22Rv1 (cell line): ENCODE measurements around the gene MFSD6L.

Experiments used
- ZFX ChIP-seq: fragments of 450-650 bp; IDR thresholded peaks from 2 replicates; pipeline ENCODE4 v1.6.1; 2017; ENCODE audit warnings: antibody characterized with exemption, borderline replicate concordance
- TF ChIP-seq, protein P1 (sequence below): fragments of 450-650 bp; IDR thresholded peaks from 2 replicates; pipeline ENCODE4 v1.5.1; 2017; ENCODE audit warnings: mild to moderate bottlenecking

- TF ChIP-seq, protein P1, sequence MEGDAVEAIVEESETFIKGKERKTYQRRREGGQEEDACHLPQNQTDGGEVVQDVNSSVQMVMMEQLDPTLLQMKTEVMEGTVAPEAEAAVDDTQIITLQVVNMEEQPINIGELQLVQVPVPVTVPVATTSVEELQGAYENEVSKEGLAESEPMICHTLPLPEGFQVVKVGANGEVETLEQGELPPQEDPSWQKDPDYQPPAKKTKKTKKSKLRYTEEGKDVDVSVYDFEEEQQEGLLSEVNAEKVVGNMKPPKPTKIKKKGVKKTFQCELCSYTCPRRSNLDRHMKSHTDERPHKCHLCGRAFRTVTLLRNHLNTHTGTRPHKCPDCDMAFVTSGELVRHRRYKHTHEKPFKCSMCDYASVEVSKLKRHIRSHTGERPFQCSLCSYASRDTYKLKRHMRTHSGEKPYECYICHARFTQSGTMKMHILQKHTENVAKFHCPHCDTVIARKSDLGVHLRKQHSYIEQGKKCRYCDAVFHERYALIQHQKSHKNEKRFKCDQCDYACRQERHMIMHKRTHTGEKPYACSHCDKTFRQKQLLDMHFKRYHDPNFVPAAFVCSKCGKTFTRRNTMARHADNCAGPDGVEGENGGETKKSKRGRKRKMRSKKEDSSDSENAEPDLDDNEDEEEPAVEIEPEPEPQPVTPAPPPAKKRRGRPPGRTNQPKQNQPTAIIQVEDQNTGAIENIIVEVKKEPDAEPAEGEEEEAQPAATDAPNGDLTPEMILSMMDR: no peak
- TF ChIP-seq ZFX: no peak
These were observed 27.8 kb upstream of the MFSD6L start for GRCh38 chr17:8826808-8827435.
